NCI-H226 (cell line): ENCODE results near the gene ARID5B.

Source experiments
- DNase-seq: peaks from one replicate; pipeline ENCODE4 v3.0.0-alpha.2; 2015

ARID5B gene

GRCh38 chr10:62109587-62110293 lies 208.2 kb downstream of the ARID5B start:
- no peak for DNase-seq

- no peak for DNase-seq
These were observed 210.8 kb downstream of the ARID5B start for GRCh38 chr10:62112300-62112699.

DNA sequence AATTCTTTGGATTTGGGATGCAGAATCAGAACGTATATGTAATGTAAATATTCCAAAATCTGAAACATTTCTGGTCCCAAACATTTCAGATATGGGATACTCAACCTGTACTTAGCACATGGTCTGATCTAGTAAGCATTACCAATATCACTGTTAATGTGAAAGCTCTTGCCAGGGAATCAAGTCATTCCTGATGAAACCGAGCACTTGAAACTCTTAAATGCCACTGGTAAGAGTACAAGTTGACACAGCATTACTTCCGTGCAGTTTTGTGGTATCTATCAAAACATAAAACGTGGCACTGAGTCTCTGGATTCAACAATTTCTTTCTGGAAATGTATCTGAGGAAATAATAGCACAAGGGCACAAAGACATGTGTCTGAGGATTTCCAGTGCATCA lies 211.5 kb downstream of the ARID5B start:
- DNase-seq, result no peak

DNA sequence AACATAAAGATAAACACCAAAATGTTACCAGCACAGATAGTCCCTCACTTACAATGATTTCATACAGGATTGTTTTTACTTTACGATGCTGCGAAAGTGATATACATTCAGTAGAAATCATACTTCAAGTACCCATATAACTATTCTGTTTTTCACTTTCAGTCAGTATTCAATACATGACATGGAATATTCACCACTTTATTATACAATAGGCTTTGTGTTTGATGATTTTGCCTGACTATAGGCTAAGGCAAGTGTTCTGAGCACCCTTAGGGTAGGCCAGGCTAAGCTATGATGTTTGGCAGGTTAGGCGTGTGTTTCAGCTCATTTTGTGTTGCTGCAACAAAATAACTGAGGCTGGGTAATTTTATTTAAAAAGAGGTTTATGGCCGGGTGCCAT lies 212.2 kb downstream of the ARID5B start:
- DNase-seq, result no peak

DNA sequence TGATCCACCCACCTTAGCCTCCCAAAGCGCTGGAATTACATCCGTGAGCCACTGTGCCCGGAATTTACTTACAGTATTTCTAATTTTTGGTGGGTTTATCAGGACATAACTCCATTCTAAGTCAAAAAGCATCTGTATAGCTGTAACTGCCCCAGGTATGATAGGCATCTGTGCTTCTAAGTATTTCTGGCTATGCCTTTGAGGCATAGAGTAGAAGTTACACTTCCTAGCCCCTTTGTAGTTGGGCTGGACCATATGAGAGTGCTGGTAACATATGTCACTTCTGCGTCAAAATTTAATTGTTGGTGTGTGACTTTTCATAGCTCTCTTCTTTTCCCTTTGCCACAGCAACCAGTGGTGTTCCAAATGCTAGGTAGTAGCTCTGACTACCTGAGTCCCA lies 213.8 kb downstream of the ARID5B start:
- DNase-seq, result no peak

DNA sequence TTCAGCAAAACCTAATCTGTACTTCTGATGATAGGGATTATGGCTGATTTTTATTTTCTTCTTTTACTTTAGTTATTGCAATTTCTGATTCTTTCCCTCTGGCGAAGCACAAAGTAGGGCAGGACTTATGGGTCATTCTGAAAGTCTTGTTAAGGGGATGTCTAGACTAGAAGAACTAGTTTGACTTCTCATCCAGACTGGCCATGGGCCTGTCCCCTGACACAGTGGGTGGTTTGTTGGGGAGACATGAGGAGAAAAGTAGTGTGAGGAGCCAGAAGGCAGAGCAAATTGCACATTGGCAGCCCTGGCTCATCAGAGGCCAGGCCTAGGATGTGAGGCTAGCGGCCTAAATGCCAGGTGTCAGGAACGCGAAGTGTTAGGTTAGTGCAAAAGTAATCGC lies 214.3 kb downstream of the ARID5B start:
- no peak for DNase-seq

DNA sequence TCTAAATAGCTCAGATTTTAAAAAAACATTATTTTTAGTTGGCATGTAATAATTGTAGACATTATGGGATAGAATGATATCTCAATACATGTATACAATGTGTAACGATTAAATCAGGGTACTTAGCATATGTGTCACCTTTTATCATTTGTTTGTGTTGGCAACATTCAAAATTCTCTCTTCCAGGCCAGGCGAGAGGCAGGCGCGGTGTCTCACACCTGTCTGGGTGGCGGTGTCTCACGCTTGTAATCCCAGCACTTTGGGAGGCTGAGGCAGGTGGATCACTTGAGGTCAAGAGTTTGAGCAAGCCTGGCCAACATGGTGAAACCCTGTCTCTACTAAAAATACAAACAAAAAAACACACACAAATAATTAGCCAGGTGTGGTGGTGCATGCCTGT lies 215.4 kb downstream of the ARID5B start:
- DNase-seq, result no peak

GRCh38 chr10:62121187-62121530 lies 219.7 kb downstream of the ARID5B start:
- DNase-seq, result no peak

DNA sequence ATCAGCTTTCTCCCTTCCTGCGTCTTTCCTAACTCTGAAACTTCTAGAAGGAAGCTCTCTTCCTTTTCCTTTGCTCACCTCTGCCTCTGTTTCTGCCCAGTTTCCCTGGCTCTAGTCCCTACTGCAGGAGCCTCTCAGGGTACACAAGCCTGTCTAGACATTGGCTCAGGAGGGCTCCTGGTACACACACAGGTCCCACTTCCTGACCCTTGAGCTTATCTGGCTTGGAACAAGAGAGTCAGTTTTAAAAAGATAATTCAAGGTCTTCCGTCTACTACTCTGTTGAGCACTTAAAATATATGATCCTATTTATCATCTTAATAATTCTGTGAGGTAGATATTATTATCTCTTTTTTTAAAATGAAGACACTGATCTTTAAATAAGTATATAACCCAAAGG lies 226.5 kb downstream of the ARID5B start:
- no peak for DNase-seq

DNA sequence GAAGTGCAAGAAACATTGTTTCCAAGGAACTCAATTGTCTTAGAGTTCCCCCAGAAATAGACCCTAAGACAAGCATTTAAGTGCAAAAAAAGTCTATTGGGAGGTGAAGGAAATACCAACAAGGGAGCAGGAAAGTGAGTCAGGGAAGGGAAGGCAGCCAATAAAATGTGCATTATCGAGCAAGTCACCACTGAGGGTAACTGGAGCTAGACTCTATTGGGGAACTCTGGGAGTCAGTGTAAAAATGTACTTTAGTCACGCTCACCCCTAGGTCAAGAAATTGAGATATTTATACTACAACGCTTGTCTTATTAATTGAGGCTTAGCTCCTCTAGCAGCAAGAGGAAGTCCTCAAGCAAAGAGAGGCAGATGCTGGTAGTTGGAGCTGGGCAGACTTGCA lies 229.4 kb downstream of the ARID5B start:
- DNase-seq, result peak; percentile 93

DNA sequence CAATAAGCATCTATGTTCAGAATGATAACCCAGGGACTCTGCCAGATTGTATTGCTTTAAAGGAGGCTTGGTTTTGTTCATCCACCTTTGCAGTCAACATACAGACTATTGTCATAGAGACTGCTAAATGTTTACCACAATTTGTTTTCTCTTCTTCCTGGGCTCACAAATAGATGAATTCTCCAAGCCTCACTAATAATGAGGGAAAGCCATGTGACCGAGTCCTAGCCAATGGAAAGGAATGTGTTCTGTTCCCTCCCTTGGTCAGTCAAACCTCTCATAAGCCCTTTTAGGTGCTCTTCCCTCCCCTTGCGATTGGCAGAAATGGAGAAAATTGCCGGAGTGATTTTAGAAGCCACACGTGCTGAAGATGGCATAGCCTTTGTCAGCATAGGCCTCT lies 230.2 kb downstream of the ARID5B start:
- DNase-seq, result no peak

DNA sequence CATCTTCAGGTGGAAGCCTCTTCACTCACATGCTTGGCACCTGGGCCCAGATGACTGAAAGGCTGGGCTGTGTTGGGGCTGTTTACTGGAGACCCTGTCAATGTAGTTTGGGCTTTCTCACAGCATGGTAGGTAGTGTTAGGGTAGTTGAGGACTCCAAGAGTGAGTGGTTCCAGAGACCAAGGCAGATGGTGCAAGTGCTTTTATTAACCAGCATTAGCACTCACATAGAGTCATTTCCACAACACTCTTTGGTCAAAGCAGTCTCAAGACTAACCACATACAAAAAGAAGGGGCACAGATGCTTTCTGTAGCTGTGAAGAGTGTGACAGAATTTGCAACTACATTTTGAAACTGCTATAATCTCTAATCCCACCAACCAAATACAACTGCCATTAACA lies 232.1 kb downstream of the ARID5B start:
- DNase-seq, result no peak

DNA sequence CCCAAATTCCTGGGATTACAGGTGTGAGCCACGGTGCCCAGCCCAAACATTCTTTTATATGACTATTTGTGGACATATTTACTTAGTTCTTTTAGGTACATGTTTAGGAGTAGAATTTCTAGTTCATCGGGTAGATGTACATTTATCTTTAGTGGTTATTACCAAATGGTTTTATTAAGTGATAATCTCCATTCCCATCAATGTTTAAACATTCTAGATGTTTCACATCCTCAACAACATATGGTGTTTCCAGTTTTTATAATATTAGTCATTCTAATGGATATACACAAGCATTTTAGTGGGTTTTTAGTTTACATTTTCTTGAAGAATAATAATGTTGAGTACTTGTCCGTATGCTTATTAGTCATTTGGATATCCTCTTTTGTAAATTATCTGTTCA lies 235.4 kb downstream of the ARID5B start:
- no peak for DNase-seq
